ENCODE measurements around the gene KCNG1.
A peak's percentile ranks its signal among the peaks of the same experiment; 100 is the strongest.
"Not testable (repeated sequence)": the region's sequence is repeated elsewhere in the genome, so short reads cannot be mapped to it uniquely, and the experiment has no call there.

KCNG1 gene, protein sequence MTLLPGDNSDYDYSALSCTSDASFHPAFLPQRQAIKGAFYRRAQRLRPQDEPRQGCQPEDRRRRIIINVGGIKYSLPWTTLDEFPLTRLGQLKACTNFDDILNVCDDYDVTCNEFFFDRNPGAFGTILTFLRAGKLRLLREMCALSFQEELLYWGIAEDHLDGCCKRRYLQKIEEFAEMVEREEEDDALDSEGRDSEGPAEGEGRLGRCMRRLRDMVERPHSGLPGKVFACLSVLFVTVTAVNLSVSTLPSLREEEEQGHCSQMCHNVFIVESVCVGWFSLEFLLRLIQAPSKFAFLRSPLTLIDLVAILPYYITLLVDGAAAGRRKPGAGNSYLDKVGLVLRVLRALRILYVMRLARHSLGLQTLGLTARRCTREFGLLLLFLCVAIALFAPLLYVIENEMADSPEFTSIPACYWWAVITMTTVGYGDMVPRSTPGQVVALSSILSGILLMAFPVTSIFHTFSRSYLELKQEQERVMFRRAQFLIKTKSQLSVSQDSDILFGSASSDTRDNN

DNA sequence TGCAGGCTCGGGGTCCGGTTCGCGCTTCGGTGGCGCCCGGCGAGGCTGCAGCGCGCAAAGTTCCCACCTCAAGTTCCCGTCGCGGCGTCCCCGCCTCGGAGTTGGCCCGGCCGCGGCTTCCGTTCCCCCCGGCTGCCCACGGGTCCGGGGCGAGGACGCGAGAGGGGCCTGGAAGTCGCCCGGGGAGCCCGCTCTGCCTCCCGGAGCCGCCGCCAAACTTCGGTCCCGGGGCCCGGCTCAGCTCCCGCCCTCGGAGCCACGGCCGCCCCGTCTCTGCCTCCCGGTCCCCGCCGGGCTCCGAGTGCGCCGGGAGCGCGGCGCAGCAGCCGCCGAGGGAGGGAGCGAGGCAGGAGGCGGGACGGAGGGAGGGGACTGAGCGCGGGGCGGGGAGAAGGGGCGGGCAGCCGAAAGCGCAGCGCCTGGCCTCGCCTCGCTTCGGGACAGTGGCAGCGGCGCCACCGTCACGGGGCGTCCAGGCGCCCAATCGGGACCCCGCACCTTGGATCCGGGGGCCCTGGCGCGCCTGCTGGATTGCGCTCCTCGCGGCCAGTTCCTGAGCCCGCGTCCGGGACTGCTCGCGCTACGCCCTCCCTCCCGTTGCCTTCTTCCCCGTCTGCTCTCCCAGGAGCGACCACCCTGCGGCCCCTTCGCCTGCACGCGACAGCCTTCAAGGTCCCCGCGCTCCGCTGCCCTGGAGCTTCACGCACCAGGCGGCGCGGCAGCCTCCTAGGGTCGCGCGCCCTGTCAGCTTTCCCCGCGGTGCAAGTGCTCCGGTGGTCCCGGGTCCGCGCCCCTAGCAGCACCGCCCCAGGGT lies at the start of gene KCNG1:
KCNG1 (minus strand) TSS at position 305 of the 814 bp plus-strand sequence. CDS start 12,769 bp downstream, outside the sequence.
- DNase-seq (ENCODE audit: low spot score), result peak; percentile 75

DNA sequence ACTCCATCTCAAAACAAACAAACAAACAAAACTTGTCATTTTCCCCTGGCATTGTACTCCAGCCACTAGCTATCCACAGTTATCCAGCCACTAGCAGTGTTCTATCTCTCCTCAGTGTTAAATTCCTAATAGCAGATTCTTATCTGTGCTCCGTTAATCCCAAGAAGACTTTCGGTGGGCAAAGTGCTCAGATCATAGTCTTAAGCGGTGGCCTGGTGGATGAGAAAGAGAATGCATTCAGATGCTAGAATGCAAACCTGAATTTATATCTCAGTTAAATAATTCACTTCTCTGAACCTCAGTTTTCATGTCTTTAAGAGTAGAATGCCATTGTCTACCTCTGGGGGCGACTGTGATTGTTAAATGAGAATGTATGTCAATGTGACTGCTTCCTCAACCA lies 47.7 kb upstream of the KCNG1 start:
- no peak for DNase-seq (ENCODE audit: low spot score)

DNA sequence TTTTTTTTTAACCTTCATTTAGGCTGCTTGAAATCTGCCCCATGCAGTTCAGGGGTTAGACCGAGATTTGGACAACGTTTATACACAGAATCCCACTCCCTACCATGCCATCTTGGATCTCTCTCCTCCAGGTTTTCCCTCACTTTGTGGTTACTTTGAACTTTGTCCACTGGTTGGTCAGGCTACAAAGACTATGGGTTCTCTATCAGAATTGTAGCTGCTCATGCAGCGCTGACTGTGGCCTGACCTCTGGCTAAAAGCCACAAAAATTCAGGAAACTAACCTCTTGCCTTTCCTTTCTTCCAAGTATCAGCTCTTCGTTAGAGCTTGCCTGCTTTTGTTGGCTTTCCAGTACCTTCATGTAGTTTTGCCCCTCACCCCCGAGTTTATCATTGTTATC lies 44.9 kb upstream of the KCNG1 start:
- peak; percentile 73 for DNase-seq (ENCODE audit: low spot score)

DNA sequence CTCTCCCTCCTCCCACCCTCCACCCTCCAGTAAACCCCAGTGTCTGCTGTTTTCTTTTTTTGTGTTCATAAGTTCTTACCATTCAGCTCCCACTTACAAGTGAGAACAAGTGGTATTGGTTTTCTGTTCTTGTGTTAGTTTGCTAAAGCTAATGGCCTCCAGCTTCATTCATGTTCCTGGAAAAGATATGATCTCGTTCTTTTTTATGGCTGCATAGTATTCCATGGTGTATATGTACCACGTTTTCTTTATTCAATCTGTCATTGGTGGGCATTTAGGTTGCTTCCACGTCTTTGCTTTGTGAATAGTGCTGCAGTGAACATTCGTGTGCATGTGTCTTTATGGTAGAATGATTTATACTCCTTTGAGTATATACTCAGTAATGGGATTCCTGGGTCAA lies 42.7 kb upstream of the KCNG1 start:
- no peak for DNase-seq (ENCODE audit: low spot score)

GRCh38 chr20:51064137-51064536 lies 41.2 kb upstream of the KCNG1 start:
- DNase-seq (ENCODE audit: low spot score), result no peak

- DNase-seq (ENCODE audit: low spot score), result no peak
These were observed 39.2 kb upstream of the KCNG1 start for GRCh38 chr20:51062065-51062464.

GRCh38 chr20:51061418-51062045 lies 38.6 kb upstream of the KCNG1 start:
- DNase-seq (ENCODE audit: low spot score), result no peak

GRCh38 chr20:51060301-51060700 lies 37.4 kb upstream of the KCNG1 start:
- no peak for DNase-seq (ENCODE audit: low spot score)

DNA sequence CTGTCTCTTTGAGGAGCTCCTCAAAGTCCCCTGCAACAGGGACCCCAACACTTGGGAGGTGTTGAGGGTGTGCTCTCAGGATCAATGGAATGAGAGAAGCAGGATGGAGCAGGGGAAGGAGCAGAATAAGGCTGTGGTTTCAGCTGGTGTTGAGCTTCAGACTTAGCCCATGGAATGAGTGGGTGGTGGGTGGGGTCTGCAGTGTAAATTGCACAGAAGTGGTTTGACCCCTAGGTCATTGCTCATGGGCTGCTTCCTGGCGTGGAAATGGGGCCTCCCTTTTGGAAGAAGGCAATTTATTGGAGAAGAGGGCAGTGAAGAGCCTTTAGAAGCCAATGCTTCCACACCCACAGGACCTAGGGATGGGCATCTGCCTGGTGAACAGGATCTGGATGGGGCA lies 37.0 kb upstream of the KCNG1 start:
- DNase-seq (ENCODE audit: low spot score), result peak; percentile 91

DNA sequence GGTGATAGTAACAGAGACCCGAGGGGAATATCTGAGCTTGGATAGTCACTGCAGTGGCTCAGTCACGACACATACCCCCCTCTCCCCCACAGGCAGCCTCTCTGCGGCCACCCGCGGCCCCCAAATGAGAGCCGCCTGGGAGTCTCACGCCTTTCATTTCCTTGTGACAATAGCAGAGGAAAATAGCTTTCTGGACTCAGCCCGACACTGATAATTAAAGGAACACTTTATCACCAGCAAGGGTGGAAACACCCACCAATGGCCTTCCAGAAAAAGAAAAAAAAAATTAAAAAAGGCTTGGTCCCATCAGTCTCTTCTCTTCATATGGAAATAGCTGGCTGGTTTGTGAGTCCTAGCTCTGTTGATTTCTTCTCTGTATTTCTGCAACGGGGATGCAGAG lies 35.1 kb upstream of the KCNG1 start:
- DNase-seq (ENCODE audit: low spot score), result no peak

GRCh38 chr20:51054233-51054632 lies 31.3 kb upstream of the KCNG1 start:
- no peak for DNase-seq (ENCODE audit: low spot score)

DNA sequence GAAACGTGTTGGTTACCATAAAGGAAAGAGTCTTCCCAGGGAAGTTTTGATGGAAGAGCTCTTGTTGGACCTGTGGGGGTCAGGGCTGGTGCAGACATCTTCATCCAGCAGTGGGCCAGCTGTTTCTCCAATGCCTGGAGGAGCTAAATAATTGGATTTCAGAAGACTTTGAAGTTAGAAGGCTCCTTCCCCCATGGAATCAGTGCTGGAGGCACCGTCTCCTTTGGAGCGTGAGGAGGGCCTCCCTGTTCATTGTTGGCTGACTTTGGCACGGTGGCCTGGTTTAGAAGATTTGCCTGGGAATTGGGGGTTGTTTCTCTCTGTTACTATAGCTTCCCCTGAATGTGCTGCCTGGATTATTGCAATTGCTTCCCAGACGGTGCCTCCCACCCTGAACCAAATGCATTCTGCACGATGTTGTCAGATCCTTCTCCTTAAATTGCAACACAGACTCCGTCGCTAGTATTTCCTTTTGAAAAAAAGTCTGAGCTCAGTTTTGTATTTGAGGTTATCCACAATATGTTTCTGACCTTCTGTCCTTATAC lies 27.7 kb upstream of the KCNG1 start:
- no peak for DNase-seq (ENCODE audit: low spot score)

DNA sequence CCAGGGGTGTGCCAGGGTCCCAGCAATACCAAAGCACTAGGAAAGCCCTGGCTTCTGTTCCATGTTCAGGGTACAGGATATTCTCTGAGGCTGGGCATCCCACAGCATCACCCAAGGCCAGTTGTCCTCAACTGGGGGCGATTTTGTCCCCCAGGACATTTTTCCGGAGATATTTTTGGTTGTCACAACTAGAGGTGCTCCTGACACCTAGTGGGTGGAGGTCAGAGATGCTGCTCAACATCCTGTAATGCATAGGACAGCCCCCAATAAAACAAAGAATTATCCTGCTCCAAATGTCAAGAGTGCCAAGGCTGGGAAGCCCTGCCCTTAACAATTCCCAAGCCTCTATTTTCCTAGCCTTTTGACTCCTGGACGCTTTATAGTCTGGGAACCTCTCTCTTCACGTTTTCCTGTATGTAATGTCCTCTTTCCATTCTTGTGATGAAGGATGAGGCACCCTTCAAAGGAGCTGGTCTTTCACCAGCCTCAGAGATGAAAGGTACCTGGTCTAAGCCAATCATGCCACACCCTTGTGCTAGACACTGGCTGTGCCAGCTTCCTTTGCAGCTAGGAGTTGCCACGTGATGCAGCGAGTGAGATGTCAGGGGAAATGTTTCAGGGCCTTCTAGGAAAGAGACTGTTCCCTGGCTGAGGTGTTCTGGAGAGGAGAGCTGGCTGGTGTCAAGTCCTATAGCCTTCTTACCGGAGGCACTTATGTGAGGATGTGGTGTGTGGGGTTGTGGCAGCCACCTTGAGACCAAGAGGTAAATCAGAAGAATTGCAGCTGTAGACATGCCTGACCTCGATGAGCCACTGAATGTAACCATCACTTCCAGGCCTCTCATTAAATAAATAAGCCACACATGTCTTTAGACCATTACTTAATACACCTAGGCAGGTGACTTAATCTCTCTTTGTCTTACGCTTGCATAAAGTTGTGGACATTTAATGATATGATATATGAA lies 23.4 kb upstream of the KCNG1 start:
- DNase-seq (ENCODE audit: low spot score), result no peak

- not testable (repeated sequence) for DNase-seq (ENCODE audit: low spot score)
These were observed 22.6 kb upstream of the KCNG1 start for GRCh38 chr20:51045492-51045891.

GRCh38 chr20:51044796-51045195 lies 21.9 kb upstream of the KCNG1 start:
- no peak for DNase-seq (ENCODE audit: low spot score)

DNA sequence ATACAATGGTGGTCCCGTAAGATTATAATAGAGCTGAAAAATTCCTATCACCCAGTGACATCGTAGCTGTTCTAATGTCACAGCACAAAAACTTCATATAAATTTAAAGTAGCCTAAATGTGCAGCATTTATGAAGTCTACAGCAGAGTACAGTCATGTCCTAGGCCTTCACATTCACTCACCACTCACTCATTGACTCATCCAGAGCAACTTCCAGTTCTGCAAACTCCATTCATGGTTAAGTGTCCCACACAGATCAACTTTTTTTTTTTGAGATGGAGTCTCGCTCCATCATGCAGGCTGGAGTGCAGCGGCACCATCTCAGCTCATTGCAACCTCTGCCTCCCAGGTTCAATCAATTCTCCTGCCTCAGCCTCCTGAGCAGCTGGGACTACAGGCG lies 20.9 kb upstream of the KCNG1 start:
- DNase-seq (ENCODE audit: low spot score), result no peak

DNA sequence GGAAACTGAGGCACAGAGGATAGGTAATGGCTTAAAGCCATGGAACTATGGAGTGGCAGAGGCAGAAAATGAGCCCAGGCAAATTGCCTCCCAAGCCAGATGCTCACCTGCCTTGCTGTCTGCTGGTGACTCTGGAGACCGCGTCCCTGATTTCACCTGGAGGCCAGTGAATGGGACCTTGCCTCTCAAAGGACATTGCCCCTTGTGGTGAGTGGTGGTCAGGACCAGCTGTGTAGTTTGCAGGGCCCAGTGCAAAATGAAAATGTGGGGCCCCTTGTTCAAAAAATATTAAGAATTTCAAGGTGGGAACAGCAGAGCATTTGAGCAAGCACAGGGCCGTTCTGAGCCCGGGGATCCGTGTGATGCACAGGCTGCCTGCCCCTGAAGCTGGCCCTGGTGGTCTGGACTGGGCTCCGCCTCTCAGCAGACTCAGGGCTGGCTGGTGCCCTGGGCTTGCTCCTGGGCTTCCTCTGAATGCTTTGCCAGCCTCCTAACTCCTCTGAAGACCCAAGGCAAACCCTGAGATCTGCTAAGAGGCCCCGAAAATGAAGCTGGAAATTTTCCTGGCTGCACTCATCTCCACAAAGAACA lies 19.8 kb upstream of the KCNG1 start:
- no peak for DNase-seq (ENCODE audit: low spot score)

DNA sequence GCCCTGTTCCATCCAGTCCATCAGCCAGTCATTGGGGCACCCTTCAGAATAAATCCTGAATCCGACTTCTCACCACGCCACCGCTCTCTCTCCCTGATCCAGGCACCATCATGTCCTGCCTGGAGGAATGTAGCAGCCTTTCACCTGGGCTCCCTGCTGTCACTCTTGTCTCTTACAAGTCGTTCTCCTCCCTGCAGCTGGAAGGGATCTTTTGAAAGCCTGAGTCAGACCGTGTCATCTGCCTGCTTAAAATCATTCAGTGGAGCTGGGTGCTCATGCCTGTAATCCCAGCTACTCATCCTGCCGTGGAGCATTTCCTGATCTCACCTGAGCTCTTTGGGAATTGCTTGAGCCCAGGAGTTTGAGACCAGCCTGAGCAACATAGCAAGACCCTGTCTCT lies 19.2 kb upstream of the KCNG1 start:
- DNase-seq (ENCODE audit: low spot score), result no peak

GRCh38 chr20:51037532-51038115 lies 14.7 kb upstream of the KCNG1 start:
- no peak for DNase-seq (ENCODE audit: low spot score)

GRCh38 chr20:51036827-51037531 lies 14.1 kb upstream of the KCNG1 start:
- DNase-seq (ENCODE audit: low spot score), result peak; percentile 56
